ENCODE results near the gene SHD.
A peak's percentile ranks its signal among the peaks of the same experiment; 100 is the strongest.

SHD gene

DNA sequence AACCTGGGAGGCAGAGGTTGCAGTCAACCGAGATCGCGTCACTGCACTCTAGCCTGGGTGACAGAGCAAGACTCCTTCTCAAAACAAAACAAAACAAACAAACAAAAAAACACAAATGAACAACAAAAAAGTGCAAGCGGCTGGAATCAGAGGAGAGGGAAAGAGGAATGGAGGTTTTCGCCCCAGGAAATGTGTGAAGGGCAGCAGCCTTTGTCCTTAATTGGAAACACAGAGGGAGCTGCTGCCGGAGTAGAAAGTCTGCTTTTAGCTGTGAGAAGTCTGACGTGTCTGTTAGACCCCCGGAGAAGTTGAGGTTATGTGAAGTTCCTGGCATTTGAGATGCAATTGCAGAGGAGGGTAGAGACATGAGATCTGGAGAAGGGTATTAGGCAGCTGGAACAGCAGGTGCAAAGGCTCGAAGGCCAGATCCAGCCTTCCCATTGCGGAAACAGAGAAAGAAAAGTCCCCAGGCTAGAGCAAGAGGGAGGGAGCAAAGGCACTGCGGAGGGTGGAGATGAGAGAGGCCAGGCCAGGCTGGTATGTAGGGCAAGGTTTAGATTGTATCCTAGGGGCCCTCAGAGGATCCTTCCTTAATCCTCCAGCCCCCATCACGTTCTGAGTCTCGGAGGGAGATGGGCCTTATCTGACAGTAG lies 22.6 kb downstream of the SHD start:
- DNase-seq = no peak

DNA sequence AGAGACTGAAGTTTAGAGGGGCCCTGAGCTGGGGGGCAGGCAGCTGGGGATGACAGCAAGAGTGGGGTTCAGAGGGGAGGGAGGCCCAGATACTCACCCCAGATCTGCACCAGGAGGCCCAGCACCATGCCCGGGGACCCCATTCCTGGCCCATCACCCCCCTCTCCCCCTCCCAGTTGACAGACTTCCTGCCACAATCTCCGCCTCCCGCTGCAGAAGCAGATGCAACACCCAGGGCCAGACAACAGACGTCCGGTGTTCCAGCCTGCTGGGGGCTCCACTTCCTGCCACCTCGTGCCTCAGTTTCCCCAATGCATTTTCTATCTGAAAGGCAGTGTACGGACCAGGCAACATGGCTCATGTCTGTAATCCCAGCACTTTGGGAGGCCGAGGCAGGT lies 23.2 kb downstream of the SHD start, which contains the start of gene TMIGD2:
Gene TMIGD2, minus strand, starts transcription at position 147 of the 398 bp plus-strand sequence. Its CDS starts 4 bp downstream, at position 143.
- DNase-seq = no peak

DNA sequence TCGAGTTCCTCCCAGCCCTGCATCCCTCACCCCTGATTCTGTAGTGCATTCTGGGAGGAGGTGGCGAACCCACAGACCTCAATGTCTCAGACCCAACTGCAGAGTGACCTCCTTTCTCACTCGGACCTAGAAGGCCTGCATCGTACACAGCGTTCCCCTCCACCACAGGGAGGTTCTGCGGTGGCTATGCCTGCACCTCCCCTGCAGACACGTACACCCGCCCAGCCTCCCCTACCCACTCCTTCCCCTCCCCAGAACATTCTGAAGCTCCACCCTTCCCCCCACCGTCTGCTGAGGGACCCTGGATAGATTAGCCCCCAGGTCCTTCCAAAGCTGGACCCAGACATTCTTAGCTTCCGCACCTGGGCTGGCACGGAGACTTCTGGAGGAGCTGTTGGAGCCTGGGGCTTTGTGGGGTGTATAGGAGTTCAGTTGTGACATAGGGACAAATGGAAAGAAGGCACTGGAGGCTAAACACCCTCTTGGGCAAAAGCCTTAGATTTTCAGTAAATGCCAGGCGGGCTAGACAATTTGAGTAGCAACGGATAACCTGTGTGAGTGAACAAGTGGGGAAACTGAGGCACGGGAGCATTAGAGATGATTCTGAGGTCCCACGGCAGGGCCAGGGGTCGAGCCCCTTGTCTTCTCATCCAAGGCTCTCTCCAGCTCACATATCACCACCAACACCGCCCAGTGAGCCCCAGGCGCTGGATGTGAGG lies 24.9 kb downstream of the SHD start:
- no peak for DNase-seq

DNA sequence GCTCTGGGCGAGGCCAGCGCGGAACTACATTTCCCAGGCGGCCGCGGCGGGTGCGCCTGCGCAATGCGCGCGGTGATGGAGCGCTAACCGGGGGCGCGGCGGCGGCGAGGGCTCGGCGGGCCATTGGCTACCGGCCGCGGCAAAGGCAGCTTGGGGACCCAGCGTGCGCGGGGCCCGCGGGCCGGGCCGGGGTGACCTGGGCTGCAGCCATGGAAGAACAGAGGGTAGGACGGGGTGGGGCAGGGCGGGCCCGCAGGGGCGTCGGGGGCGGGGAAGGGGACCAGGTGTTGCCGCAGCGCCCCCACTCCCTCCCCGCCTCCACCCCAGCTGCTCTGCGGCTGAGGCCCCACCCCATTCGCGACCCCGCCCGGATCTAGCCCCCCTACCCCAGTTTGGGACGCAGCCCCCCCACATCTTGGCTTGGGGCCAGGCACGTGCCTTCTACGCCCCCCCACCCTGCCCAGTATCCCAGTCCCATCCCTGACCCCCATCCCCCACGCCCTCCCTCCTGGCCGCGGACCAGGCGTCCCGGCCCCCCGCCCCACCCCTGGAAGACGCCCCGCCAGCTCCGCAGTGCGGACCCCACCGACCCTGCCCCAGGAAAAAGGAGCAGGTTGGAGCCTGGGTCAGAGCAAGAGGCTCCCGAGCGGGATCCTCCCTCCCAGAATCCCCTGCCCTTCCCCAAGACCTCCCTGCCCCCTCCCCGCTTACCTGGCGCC lies 25.6 kb downstream of the SHD start, which contains the start of gene FSD1:
Gene FSD1, plus strand, starts transcription at position 61 of the 719 bp plus-strand sequence. Its CDS starts 149 bp downstream, at position 210.
- DNase-seq = peak; percentile 20

DNA sequence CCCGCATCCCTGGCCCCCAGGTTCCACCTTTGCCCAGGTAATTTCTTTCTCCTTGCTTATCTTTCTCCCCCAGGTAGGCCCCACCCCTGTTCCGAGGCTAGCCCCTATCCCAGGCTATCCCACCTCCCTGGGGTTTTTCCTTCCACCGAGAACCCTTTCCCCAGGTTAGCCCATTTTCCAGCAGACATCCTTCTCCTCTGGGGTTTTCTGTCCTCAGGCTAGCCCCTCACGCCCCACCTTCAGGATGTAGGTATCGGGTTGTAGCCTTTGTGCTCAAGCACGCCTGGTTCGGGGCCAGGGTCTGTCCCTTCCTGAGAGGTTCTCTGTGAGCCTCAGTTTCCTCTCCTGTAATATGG lies 26.2 kb downstream of the SHD start:
- DNase-seq = no peak

DNA sequence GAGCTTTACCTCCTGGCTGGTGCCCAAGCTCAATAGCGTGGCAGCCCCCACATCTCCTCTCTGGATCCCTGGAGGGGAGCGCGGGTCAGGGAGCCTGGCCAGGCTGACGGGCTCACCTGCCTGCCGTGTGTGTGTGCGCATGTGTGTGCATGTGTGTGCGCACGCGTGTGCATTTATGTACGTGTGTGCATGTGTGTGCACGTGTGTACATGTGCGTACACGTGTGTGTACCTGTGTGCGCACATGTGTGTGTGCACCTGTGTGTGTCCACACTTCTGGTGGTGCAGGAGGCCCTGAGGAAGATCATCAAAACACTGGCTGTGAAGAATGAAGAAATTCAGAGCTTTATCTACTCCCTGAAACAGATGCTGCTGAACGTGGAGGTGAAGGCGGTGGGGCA lies 26.6 kb downstream of the SHD start:
- DNase-seq = no peak

DNA sequence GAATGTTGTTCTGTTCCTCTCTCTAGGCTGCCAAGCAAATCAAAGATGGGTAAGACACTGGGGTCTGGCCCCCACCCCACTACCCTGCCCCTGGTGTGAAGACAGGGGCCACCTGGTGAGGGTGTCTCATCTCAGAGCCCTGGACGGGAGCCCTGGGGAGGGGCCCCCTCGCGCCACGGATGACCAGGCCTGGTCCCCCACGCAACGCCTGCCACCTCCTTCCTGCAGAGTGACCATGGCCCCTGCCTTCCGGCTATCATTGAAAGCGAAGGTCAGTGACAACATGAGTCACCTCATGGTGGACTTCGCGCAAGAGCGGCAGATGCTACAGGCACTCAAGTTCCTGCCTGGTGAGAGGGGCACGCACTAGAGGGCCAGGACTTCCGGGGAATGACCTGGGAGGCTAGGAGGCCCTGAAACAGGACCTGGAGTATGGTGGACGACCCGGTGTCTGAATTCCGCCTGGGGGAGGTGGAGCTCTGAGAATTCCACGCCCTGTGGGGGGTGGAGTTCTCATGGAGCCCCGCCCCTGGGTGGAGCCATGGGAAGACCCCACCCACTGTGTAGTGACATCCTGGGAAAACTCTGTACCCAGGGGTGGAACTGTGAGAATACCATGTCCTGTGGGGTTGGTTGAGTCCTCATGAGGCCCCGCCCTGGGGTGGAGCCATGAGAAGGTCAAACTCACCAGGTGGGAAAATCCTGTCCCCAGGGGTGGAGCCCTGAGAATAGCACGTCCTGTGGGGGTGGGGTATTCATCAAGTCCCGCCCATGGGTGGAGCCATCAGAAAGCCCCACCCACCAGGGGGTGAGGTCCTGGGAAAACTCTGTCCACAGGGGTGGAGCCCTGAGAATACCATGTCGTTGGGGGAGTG lies 31.4 kb downstream of the SHD start:
- no peak for DNase-seq

DNA sequence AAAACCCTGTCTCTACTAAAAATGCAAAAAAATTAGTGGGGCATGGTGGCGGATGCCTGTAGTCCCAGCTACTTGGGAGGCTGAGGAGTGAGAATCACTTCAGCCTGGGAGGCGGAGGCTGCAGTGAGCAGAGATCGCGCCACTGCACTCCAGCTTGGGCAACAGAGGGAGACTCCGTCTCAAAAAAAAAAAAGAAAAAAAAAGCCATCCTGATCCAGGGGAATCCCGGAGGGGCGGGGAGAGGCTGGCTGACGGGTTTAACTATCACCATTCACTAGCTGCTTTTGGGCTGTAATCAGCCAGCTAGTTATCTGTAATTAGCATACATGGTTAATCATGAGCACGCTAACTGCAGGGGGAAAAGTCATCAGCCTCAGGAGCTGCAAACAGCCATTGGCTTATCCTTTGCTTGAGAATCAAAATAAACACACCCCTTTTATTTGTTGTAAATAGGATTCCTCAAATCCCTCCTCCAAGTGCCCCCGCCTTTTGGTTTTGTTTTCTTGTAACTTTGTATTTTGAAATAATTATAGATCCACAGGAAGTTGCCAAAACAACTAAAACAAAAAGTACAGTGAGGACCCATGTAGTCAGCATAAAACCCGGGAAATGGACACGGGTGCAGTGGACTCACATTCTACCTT lies 34.9 kb downstream of the SHD start:
- no peak for DNase-seq

DNA sequence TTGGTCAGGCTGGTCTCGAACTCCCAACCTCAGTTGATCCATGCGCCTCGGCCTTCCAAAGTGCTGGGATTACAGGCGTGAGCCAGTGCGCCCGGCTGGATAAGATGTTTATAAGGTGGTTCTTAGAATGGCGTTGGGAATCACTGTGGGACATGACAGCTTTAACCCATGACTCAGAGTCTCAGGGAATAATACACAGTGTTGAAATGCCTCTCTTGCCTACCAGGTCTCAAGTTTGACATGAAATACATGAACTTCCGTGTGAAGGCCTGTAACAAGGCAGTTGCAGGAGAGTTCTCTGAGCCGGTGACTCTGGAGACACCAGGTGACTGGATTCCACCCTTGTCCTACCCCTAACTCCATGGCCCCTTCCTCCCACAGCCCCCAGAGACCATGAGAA lies 37.9 kb downstream of the SHD start:
- DNase-seq = no peak

DNA sequence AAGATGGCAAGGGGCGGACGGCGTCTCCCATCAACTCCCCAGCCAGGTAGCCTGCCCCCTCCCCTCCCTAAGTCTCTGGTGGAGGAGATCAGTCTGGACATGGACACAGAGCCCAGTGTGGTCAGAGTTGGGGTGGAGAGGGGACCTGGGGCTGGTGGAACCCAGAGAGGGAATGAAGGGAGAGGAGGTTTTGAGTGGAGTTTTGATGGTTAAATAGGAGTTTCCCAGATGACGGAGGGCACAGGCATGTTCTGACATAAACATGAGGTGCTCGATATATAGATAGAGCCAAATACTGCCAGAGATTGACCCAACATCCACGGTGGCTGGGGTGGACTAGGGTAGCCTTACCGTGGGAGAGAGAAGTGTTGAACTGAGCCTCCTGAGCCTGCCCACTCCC lies 39.4 kb downstream of the SHD start:
- no peak for DNase-seq

DNA sequence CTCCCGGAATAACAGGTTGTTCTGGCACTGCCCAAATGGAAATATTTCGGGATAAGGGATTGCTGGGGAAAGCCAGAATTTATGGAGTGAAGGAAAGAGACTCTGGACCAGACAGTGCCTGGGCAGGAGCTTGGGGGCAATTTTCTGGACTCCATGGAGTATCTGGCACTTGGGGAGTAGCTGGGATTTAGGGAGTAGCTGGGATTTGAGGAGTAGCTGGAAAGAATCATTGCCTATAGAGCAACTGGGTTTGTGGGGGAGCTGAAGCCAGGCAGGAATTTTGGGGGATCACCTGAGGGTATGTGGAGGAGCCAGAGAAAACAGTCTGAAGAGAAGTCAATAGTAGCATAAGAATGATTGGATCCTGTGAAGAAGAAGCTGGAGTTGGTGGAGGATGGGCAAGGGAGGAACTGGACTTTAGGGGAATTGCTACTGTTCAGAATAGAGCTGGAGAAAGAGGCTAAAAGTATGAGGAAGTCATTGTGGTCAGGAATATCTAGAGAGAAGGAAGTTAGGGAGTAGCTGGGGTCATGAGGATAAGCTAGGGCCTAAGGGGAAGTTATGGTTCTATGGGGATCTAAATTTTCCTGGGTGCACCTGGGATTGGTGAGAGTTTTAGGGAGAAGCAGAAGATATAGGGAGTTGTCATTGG lies 40.1 kb downstream of the SHD start:
- no peak for DNase-seq

DNA sequence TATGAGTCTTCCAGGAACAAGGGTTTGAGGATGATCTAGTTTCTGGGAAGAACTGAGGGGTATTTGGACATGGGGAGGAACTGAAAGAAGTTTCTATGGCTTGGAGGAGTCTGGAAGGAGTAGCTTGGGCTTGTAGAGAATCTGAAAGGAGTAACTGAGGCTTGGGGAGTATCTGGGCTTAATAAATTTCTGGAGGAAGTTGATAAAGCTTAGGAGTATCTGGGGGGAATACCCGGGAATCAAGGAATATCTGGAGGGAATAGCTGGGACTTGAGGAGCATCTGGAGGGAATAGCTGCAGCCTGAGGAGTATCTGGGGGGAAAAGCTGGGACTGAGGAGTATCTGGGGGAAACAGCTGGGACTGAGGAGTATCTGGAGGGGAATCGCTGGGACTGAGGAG lies 41.4 kb downstream of the SHD start:
- DNase-seq = no peak

DNA sequence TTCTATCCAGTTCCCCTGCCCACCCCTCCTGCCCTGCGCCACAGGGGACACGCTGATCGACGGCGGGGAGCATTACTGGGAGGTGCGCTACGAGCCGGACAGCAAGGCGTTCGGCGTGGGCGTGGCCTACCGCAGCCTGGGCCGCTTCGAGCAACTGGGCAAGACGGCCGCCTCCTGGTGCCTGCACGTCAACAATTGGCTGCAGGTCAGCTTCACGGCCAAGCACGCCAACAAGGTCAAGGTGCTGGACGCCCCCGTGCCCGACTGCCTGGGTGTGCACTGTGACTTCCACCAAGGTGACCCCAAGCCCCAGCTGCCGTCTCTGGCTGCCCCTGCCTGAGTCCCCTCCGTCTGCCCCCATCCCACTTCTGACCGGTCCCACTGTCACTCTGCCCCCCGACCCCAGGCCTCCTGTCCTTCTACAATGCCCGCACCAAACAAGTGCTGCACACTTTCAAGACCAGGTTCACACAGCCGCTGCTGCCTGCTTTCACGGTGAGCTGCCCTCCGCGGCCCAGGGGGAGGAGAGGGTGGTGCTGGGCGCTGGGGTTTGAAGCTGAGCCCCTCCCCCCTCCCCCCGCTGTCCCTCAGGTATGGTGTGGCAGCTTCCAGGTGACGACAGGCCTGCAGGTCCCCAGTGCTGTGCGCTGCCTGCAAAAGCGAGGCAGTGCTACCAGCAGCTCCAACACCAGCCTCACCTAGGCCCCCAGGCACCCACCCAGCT lies 44.0 kb downstream of the SHD start:
- no peak for DNase-seq

DNA sequence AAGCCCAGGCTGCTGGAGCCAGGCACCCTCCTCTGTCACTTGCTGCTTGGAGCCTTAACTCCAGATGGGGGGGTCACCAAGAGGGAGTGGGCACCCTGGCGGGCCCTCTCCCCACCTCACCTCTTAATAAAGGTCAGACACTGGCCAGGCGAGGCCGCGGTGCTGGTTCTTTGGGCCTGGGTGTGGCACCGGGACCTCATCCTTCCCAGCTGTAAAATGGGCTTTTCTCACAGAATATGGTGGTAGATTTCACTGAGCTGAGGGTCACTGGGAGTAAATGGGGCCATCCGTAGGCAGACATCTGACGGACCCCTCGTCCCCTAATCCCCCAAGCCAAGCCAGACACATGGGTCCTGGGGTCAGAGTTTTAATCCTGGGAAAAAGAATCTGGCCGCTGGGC lies 44.6 kb downstream of the SHD start:
- DNase-seq = no peak

DNA sequence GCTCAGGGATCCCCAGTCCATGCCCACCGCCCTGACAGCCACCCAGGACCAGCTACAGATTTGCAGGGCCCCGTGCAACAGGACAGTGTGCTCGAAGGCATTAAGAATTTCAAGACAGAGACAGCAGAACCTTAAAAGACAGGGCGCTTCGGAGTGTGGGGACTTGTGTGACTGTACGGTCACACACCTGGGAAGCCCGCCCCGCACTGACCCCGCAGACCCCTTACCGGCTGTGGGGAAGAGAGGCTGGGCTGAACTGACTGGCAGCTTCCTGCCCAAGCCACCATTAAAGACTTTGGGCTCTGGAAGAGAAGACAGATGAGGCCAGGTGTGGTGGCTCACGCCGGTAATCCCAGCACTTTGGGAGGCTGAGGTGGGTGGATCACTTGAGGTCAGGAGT lies 45.2 kb downstream of the SHD start:
- DNase-seq = no peak

DNA sequence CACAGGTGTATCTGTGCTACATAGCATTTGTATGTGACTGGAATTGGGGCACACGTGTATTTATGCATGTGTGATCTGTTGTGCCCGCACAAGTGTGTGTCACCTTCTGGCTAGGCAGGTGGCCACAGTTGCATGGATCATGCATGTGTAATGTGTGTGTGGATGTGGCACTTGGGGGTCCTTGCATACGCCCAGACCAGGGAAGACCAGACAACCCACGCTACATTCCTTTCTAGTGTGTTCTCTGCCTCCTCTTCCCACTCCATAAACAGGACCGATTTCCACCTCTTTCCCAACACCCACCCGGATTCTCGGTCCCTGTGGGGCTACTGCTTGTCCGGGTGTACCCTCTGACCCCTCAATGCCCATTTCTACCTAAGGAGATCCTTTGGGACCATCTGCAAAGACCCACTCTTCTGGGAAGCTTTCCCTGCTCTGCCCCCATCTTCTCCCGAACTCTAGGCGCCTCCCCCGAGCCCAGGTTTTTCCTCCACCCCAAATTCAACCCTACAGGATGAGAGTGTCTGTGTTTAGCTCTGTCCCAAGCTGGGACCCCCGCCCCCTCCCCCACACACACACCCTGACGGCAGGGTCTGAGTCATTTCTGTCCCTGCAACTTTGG lies 47.3 kb downstream of the SHD start:
- no peak for DNase-seq

DNA sequence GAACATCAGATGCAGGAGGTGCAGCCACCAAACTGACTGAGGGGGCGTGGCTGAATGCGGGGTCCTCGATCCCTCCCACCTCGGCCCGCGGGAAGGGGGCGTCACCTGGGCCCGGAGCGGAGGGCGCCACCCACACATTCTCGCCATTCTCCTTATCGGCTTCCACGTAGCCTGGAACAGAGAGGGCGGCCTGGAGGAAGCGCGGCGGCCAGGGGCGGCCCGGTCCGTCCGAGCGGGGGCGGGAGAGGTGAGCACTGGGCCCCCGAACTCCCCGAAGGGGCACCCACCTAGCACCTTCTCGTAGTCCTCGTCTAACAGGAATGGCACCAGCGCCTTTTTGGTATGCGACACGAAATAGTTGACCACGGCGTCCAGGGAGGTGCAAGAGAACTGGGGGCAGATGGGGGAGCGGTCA lies 47.8 kb downstream of the SHD start:
- no peak for DNase-seq

DNA sequence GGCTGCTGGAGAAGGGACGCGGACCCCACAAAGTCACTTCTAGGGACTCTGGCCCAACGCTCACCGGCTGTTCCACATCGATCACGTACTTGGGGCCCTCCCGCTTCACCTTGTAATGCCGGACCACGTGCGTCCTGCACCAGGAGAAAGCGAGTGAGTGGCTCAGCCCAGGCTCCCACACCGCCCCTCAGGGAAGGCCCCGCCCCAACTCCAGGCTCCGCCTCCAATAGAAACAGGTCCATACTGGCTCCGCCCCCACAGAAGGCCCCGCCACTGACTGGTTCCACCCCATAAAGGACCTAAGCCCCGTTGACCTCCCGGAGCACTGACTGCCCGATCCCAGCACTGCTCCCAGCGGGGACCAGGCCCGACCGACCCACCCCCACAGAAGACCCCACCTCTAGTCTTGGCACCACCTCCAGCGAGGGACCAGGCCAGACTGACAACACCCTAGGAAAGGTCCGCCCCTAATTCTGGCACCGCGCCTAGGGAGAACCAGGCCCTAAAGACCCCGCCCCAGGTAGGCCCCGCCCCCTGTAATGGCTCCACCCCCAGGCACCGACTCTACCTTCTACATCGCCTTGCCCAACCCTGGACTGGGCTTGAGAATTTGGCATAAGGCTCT lies 48.3 kb downstream of the SHD start:
- DNase-seq = no peak

DNA sequence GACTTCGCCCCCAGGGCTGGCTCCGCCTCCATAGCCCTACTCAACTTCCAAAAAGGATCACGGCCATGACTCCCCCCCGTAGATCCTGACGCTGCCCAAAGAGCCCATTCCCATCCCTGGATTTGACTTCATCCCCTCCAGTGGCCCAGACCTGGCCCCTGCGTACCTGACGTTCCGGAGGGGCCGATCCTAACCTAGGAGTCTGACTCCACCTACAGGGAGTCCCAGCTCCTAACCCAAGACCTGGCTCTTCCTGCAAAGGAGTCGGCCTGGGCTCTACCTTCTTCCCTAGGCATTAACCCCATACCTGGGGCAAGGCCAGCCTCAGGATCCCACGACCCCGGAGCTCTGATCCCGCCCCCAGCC lies 48.8 kb downstream of the SHD start:
- no peak for DNase-seq

DNA sequence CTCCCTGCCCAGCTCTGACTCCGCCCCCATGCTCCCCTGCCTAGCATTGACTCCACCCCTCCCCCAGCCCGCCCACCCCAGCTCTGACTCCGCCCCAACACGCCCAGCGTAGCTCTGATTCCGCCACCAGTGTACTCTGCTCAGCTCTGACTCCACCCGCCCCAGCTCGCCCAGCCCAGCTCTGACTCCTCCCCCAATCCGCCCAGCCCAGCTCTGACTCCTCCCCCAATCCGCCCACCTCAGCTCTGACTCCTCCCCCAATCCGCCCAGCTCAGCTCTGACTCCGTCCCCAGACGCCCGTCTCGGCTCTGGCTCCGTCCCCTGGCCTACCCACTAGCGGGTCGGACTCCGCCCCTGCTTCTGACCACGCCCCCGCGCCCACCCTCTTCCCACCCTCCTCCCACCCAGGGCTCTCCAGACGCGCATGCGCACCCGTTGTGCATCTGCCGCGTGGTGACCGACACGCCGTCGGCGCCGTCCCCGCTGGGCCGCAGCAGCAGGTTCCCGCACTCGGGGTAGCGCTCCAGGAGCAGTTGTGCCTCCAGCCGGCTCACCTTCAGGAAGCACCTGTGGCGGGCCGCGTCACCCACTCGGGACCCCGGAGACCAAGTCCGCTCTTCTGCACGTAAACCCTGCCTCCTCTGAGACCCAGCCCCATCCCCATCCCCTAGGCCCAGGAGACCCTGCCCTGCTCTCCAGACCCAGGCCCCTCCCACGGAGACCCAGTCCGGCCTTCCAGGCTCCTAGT lies 49.4 kb downstream of the SHD start:
- DNase-seq = no peak

All from DMS153 (cell line).